DMS 273 treated with DMSO at 0.1 percent for 48 hours (cell line): ENCODE results near the gene WEE2.
A peak's percentile ranks its signal among the peaks of the same experiment; 100 is the strongest.

ENCODE experiments used
- DNase-seq: peaks from one replicate; lab custom pipeline; 2025; lab: John Stamatoyannopoulos, UW

Gene WEE2

DNA sequence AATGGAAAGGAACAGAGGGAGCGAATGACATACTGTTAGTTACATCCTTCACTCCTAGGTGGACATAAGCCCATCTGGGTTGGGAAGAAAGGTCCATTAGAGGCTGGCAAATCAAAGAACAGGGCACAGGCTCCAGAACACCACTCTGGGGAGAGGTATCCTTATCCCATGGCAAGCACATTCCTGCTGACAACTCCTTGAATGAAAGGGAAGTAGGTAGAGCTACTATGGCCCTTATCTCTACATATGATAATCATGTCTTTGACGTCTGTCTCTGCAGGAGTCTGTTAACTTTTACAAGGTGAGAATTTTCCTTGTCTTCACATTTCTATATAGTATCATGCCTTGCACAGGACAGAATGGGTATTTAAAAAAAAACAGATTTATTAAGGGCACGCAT is 16.6 kb upstream of the WEE2 start:
- DNase-seq: no peak

DNA sequence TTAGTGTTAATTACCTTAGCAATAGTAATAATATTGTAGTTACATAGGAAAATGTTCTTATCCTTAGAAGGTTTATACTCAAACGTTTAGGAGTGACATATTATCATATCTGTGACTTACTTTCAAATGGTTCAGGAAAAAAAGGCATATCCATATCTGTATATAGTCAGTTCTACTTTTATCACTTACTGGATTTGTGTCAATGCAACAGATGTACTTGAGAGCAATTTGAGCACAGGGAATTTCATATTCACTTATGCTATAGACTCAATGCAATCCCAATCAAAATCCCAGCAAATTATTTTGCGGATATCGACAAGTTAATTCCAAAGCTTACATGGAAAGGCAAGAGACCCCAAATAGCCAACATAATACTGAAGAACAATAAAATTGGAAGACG is 16.2 kb upstream of the WEE2 start:
- no peak for DNase-seq

GRCh38 chr7:141693082-141693481 is 15.1 kb upstream of the WEE2 start:
- DNase-seq: no peak

DNA sequence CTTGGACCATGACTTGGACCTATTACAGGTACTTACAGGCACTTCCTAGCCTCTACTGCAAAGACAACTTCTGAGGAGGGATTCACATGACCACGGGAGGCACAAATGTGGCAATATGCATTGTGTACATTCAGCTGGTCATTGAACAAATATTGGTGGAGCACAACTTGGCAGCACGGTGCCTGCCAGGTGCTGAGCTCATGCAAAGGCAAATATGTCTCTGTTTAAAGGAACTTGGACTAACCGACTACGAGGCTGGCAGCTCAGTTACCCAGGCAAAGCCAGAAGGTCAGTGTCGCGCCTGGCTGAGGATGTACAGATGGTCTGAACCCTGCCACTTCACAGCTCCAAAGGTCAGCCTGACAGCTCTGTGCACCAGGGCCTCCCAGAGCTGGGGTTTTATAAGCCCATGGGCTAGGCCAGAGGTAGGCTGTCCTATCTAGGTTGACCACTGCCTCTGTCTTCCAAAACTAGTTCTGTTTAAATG is 12.3 kb upstream of the WEE2 start:
- DNase-seq: no peak

GRCh38 chr7:141696348-141696747 is 11.8 kb upstream of the WEE2 start:
- DNase-seq: peak; percentile 33

GRCh38 chr7:141697211-141697871 is 10.8 kb upstream of the WEE2 start:
- DNase-seq: no peak

DNA sequence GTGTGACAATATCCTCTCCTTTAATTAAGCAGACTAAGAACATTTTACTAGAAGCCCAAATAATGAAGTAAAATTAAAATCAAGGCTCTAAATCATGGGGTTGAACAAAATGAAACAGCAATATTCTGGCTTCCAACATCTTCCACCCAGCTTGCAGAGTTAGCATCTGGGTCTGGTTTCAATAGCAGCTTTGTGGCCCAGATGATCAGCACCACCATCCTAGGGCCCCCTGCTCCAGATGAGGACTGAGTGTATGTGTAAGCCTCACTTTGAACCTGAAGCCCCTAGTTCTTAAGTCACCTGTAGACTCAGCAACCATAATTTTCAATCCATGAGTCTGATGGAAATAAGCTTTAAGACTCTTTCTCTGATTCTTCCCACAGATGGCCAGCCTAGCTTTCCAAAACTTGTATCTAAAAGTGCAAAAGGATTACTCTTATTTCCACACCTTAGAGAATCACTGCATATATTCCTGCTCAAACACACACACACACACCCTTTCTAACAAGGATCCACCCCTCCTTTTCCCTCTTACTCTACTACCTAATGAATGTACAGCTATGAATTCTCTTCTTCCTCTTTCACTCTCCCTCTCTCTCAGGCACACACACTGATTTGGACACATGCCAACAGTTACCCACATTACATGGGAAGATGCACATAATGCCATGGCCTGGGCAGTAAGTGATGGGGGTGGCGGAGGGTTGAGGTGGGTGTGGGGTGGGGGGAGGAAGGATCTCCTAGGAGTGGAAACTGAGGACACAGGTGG is 9.7 kb upstream of the WEE2 start:
- no peak for DNase-seq

DNA sequence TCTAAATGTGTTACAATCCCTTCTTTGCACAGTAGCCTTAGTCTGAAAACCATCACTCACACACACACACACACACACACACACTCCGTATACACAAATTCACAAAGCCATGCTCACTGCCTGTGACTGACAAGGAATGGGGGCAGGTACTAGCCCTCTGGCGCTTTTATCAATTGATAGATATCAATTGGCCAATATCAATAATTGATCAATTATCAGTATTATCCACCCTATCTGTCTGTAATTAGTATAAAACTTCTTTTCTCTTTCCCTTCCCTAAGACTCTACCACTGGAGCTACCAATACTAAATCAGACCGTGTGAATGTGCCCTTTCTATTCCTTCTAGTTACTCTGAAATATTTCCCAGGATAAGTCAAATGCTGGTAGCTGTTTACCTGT is 8.3 kb upstream of the WEE2 start:
- no peak for DNase-seq

GRCh38 chr7:141700296-141700847 is 7.8 kb upstream of the WEE2 start:
- DNase-seq: no peak

DNA sequence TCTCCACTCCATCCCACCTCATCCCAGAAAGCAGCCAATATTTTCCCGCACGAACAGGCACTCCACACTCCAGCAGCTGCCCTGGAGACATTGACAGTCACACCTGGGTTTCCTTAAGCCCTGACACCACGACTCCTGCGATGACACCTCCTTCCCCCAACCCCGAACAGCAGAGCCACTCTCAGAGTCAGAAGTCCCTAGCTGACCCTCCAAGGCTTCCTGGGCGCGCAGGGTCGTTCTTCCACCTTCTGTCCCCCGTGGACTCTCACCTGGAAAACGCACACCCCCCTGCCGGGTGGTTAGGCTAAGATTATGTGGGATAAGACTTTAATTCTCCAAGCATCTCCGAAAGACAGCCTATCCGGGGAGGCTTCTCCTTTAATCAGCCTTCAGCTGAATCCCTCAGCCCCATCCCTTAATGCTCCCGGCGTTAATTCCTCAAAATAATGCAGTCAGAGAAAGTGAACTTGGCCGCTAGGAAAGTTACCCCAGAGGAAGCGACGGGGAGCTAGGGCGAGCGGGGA is 7.2 kb upstream of the WEE2 start:
- no peak for DNase-seq

DNA sequence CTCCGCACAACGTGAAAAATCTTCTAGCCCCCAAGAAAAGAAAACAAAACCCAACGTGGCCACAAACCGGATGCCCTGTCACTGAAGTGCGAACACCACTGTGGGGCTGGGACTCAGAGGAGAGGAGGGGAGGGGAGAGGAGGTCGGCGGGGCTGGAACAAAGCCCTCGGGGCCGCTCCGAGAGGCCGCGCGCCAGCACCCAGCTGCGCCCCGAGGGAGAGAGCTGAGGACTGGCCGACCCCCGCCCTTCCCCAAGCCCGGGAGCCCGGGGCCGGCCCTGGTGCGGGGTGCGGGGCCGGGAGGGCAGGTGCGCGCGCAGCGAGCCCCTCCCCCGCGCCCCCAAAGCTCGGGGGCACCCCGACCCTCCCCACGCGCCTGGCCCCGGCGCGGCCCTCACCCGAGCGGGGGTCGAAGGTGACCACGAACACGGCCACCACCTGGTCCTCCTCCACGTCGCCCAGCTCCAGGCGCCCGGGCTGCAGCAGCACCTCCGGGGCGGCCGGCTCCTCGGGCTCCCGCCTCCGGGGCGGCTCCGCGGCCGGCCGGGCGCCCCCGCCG is 6.6 kb upstream of the WEE2 start:
- no peak for DNase-seq

DNA sequence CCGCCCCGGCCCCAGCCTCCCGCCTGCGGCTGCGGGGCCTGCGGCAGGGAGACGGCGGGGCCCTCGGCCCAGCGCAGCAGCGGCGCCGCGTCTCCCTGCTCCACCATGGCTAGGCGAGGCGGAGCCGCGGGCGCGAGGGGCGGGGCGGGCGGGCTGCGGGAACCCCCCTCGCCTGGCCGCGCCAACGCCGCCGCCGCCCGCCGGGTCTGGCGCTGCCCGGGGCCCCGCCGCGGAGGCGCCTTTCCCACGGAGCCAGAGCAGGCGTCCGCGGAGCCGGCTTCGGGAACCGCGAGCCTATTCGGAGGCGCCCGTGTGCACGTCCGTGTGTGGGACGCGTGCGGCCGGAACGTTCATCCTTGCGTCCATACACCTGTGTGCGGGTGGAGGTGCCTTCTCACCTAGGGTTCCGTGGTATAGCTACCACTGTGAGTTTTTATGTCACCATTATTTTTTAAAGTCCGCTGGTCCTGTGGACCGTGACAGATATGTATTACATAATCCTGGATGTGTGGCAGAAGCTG is 6.0 kb upstream of the WEE2 start, which contains the start of gene DENND11:
DENND11 (minus strand) TSS at position 120 of the 521 bp plus-strand sequence; CDS start at position 107, 13 bp downstream.
- DNase-seq: no peak

GRCh38 chr7:141702892-141703291 is 5.3 kb upstream of the WEE2 start:
- no peak for DNase-seq

DNA sequence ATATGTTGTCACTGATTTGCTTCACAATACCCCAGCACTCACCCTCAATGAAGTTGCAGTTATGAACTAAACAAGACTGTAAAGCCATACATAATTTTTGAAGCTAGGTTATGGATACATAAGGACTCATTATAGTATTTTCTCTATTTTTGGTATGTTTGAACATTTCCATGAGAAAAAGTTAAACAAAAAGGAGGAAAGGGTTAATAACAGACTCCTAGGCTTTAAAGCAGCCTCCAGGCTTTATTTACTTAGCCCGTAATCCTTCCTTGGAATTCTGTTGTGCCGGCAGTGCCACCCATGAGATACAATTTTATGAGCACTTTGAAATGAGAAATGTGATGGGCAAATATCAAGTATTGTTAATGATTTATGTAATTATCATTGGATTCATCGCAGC is 4.0 kb upstream of the WEE2 start:
- DNase-seq: no peak

GRCh38 chr7:141704741-141705140 is 3.4 kb upstream of the WEE2 start:
- DNase-seq: no peak

DNA sequence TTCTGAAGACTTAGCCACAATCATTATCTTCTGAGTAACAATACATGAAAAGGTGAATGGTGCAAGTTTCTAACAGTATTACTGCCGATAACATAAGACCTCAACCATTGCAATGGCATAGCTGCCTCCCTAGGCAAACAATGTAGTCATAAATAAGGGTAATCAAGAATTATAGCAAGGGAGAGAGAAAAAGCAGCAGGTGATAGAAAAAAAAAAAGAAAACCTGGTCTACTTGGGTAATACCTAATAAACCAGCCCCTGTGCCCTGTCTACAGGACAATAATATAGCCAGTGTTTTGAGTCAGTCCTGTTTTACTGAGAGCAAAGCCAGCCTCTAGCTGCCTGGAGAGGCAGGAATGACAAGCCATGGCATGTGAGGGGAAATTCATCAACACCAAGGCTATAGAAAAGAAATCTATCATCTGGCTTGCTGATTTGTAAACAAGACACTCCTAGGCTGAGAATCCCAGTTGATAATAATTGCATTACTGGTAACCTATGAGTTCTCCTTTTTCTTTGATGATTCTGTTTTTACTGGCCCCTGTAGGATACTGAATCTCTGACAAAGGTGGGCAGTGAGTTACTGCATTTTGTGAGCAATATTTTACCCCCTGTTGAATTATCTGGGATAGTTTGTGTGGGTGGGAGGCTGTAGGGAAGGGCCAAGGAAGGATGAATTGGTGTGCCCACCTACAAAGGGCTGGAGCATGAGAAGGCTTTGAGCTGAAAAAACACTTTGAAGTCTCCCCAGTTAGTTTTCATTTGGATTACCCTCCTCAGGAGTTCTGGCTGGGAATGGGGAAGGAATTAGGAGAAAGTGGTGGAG is 1.7 kb upstream of the WEE2 start:
- DNase-seq: no peak

DNA sequence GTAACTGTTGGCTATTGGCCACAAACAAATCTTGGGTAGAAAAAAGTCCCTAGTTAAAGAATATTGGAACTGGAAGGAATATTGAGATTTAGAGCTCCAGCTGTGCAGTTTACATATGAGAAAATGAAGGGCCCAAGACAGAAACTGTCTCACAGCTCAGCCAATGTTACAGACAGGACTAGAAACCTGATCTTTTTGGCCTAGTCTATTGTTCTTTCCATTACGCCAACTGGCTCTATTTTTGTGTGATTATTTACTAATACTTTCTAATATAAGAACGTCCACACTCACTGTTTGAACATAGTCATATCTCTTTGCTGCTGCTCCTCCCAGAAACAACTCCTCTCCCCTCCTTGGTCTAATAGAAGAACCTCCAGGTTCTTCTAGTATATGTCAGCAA is 1.2 kb downstream of the WEE2 start:
- DNase-seq: no peak

GRCh38 chr7:141709749-141710148 is 1.6 kb downstream of the WEE2 start:
- no peak for DNase-seq

DNA sequence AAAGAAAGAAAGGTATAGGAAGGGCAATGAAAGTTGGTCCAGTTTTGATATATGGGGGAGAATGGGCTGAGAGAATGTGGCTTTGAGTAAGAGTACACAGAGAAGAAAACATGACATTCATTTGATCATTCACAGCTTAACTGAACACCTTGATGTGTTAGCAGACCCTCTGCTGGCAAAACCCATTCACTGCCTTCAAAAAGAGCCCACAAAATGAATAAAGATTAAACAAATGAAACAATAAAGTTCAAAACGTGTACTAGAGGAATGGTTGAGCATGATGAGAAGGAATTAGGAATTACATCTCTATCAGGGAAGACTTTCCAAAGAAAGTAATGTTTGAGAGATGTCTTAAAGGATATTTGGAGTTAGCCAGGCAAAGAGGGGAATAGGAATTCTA is 2.1 kb downstream of the WEE2 start:
- no peak for DNase-seq

DNA sequence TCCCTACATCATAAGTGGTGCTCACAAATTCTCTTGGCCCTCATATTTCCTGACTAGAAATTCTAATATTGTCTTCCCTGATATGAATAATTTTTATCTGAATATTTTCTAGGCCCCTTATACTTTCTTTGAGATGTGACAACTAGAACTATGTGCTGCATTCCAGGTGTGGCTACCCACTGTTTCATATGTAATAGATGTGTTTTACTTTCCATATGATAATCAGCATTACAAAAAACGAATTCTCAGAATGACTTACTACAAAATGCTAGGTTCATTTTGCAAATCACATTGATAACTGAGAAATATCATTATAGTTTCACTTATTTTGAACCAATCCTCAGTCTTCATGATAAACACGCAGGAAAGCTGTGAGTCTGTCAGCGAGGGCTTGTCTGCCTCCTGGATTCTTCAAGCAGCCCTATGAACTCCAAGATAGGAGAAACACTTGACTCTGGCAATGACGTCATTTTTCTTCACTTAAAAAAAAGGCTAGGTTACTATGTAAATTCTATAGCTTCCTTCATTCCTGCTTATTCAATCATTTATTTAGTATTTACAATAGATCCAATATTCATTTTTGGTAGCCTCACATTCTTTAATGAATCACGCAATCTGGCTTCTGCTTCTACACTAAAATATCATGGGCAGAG is 4.6 kb downstream of the WEE2 start:
- no peak for DNase-seq

GRCh38 chr7:141713890-141714289 is 5.7 kb downstream of the WEE2 start:
- DNase-seq: no peak
